HUES64 (cell line): ENCODE measurements around the gene DFFB.

Experiments
- H3K27ac ChIP-seq: 2 replicates; pipeline ENCODE4 v1.7.0; 2013; ENCODE audit warnings: low read depth, low read length, inconsistent platforms
- H3K27me3 ChIP-seq: 2 replicates; pipeline ENCODE4 v1.6.1; 2013; ENCODE audit warnings: mild to moderate bottlenecking, low read length; ENCODE audit not compliant: insufficient read depth
- H3K36me3 ChIP-seq: 2 replicates; pipeline ENCODE4 v1.6.1; 2013; ENCODE audit warnings: mild to moderate bottlenecking, low read length; ENCODE audit not compliant: insufficient read depth
- H3K4me1 ChIP-seq: 2 replicates; pipeline ENCODE4 v1.6.1; 2013; ENCODE audit warnings: mild to moderate bottlenecking, low read length, moderate library complexity; ENCODE audit not compliant: insufficient read depth
- H3K4me3 ChIP-seq: 2 replicates; pipeline ENCODE4 v1.5.1; 2013; ENCODE audit warnings: mild to moderate bottlenecking, low read length, moderate library complexity
- H3K9ac ChIP-seq: 2 replicates; pipeline ENCODE4 v1.6.1; 2013; ENCODE audit warnings: mild to moderate bottlenecking, low read depth, low read length
- H3K9me3 ChIP-seq: 2 replicates; pipeline ENCODE4 v1.6.1; 2013; ENCODE audit warnings: low read depth, low read length; ENCODE audit not compliant: insufficient read depth
- WGBS: fragments of 150-250, 120-280 bp; methylation state at CpG from one replicate; pipeline ENCODE4 v1.1.7; 2013; ENCODE audit warnings: missing lambda C conversion rate; 5-methylcytosine and 5-hydroxymethylcytosine counted together

The DFFB gene

DNA sequence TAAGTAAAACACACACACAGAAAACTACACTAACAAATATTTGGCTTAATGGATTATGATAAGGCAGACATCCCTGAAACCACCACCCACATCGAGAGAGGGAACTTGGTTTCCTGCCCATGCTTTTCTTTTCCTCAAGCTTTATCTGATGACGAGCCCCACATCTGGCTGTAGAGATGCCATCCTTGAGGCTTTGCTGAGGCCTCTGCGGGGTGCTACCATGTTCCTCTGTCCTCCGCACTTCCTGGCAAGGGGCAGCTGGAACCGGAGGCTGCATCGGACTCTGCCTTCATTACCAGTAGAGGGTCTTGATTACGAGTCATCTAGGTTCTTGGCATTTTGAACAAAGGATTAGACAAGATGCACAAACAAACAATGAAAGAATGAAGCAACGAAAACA is 64.5 kb downstream of the DFFB start:
- no peaks in the 10 kb centered on the region for H3K36me3 ChIP-seq
- H3K4me3 ChIP-seq, result no peak overlapping the region
- 88% methylated on average over 8 of the region's 8 CpGs for WGBS
- H3K27me3 ChIP-seq, result no peaks in the 10 kb centered on the region
- H3K4me1 ChIP-seq, result no peaks in the 10 kb centered on the region
- no peak overlapping the region for H3K9ac ChIP-seq
- H3K27ac ChIP-seq, result no peak overlapping the region
- H3K9me3 ChIP-seq, result no peaks in the 10 kb centered on the region

DNA sequence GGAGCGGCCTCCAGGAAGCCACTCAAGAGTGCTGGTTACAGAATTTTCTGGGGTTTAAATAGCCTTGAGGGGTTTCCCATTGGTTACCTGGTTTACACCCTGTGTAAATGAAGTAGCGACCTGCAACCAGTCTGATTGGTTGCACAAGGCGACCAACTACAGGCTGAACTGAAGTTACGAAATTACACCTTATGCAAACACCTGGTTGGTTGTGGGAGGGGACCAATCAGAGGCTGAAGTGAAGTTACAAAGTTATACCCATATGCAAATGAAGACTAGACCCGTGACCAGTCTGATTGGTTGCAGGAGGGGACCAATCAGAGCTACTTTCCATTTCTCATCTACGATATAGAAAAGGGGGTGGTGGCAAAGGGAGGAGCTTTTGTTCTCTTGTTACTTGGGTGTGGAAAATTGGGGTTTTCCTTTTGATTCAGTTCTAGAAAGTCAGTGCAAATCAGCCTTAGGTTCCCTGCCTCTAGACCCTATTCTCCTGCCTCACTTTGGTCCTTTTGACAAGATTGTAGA is 65.0 kb downstream of the DFFB start:
- Histone ChIP-seq H3K27ac (no peak overlapping the region), H3K9me3 (no peaks in the 10 kb centered on the region), H3K4me3 (no peak overlapping the region), H3K4me1 (no peaks in the 10 kb centered on the region), H3K9ac (no peak overlapping the region), H3K27me3 (no peaks in the 10 kb centered on the region), H3K36me3 (no peaks in the 10 kb centered on the region)
- WGBS, result 94% methylated on average over 4 of the region's 6 CpGs

DNA sequence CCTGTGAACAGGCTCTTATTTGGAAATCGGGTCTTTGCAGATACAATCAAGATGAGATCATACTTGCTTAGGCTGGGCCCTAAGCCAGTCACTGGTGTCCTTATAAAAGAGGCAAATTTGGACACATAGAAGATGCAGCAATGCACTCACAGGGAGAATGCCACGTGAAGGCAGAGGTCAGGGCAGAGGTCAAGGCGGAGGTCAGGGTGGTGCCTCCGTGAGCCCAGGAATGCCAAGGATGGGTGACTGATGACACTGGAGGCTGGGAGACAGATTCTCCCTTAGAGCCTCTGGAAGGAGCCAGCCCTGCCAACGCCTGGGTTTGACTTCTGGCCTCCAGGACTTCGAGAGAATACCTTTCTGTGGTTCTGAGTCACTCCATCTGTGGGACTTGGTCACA is 65.6 kb downstream of the DFFB start:
- H3K36me3 ChIP-seq, result no peaks in the 10 kb centered on the region
- H3K4me1 ChIP-seq, result no peaks in the 10 kb centered on the region
- no peak overlapping the region for H3K9ac ChIP-seq
- no peaks in the 10 kb centered on the region for H3K9me3 ChIP-seq
- WGBS, result 81% methylated on average over 6 of the region's 6 CpGs
- no peak overlapping the region for H3K27ac ChIP-seq
- H3K4me3 ChIP-seq, result no peak overlapping the region
- no peaks in the 10 kb centered on the region for H3K27me3 ChIP-seq

DNA sequence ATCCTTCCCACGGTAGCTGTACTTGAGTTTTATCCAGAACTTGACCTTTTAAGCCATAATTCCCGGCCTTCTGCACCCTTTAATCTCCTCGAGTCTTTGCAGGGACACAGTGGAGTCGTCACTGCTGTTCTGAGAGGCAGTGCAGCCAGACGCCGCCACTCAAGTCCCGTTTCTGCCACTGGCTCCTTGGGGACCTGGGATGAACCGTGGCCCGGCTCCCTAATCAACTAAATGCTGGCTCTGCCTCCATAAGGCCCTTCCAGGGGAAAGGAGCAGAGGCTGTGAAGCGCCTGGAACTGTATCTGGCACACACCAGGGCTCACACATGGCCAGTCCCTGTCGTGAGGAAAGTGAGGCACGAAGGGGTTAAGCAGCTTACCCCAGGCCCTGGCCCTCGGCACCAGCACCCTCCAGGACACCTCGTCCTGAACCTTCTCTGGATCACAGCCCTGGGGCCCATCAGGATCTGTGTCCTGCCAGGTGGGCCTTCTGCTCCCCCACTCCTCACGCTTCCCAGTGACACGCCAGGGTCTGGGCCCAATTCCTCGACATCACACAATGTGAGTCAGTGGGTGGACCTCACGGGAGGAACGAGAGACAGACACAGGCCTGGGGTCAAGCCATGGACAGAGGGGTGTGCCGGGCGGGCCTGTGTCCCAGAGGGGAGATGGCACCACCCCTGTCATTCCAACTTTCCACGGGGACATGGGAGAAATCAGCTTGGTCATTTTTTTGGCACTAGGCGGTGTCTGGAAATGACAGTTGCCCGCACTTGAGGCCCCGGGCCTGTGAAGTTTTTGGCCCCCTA is 66.3 kb downstream of the DFFB start:
- H3K27ac ChIP-seq, result no peak overlapping the region
- no peak overlapping the region for H3K9ac ChIP-seq
- WGBS, result 90% methylated on average over 25 of the region's 25 CpGs
- H3K27me3 ChIP-seq, result no peaks in the 10 kb centered on the region
- H3K9me3 ChIP-seq, result no peaks in the 10 kb centered on the region
- no peaks in the 10 kb centered on the region for H3K36me3 ChIP-seq
- no peak overlapping the region for H3K4me3 ChIP-seq
- H3K4me1 ChIP-seq, result no peaks in the 10 kb centered on the region

DNA sequence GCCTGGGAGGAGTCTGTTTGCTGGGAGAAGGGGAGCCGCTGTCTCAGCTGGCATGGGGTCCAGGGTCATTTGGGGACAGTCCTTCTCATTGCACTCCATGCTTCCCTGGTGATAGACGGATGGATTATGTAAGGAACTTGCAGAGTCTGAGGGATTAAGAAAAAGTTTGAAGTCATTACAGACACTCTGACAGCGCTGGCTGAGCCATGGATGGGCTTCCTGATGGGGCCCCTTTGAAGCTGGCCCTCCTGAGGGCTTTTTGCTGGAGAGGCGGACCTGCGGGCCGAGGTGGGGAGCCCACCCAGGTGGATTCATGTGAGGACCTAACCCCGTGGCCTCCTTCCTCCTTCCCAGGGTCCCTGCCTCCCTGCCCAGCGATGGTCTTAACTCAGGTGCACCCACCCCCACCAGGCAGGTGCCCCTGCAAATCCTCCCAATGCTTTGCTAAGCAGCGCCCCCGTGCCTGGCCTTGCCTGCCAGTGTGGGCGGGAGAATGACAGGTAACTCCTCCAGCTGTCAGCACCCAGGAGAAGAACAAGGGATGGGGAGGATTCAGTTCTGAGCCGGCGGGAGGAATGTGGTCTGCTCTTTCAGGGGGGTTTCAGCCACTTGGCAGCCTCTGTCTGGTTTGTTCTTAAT is 67.0 kb downstream of the DFFB start:
- Histone ChIP-seq H3K9ac (no peak overlapping the region), H3K9me3 (no peaks in the 10 kb centered on the region)
- 72% methylated on average over 13 of the region's 13 CpGs for WGBS

DNA sequence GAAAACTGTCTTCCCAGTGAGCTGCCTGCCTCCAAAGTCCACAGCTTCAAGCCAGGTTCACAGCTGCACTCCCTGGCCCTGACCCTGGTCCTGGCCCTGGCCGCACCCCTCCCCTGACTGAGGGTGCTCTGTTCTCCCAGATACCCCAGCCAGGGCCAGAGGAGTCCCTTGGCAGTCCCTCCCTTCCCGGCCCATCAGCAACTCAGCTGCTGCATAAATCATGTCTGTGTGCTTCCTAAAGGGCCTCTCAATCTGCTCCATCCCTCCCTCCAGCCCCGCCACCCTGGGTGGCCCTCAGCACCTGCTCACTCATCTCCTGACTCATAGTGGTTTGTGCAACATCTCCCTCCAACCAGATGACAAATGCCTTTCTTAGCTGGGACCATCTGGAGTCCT is 67.5 kb downstream of the DFFB start:
- Histone ChIP-seq H3K4me1 (no peaks in the 10 kb centered on the region), H3K9me3 (no peaks in the 10 kb centered on the region), H3K9ac (no peak overlapping the region), H3K36me3 (no peaks in the 10 kb centered on the region), H3K4me3 (no peak overlapping the region), H3K27ac (no peak overlapping the region), H3K27me3 (no peaks in the 10 kb centered on the region)
- 69% methylated on average over 3 of the region's 3 CpGs for WGBS

More for the DNA sequence above, 67.0 kb downstream of the DFFB start:
- no peak overlapping the region for H3K27ac ChIP-seq
- no peaks in the 10 kb centered on the region for H3K27me3 ChIP-seq
- no peak overlapping the region for H3K4me3 ChIP-seq
- no peaks in the 10 kb centered on the region for H3K4me1 ChIP-seq
- H3K36me3 ChIP-seq, result no peaks in the 10 kb centered on the region

DNA sequence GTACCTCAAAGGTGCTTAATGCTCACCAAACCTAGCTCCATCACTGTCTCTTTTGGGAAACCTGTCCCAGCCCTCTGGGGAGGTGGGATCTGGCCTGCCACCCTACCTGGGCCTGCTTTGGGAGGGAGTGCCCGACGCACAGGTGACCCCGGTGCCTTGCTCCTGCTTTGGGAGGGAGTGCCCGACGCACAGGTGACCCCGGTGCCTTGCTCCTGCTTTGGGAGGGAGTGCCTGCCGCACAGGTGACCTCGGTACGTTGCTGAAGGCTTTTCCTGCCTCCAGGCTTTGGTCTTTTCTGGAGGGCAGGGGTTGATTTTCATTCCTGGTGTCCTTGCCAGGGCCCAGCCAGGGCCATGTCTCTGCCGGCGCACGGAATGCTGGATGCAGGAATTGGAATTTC is 68.0 kb downstream of the DFFB start:
- no peaks in the 10 kb centered on the region for H3K27me3 ChIP-seq

DNA sequence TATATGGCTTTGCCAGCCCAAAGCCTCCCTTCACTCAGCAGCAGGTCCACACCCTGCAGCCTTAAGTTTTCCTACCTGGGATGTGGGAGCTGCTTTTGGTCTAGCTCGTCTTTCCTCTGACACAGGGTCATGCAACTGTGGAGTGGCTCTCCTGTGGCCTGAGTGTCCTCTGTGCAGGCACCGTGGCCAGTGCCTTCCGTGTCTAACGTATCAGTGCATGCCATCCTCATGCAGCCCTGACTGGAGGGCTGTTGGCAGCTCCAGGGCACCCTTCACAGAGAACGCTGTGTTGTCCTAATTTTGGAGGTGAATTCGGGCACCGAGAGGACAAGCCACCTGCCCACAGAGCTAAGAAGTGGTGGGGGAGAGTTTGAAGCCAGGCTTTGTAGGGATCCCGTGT is 68.5 kb downstream of the DFFB start:
- Histone ChIP-seq H3K9me3 (no peaks in the 10 kb centered on the region), H3K9ac (no peak overlapping the region), H3K27me3 (no peaks in the 10 kb centered on the region), H3K36me3 (no peaks in the 10 kb centered on the region), H3K4me1 (no peaks in the 10 kb centered on the region), H3K27ac (no peak overlapping the region), H3K4me3 (no peak overlapping the region)
- 90% methylated on average over 8 of the region's 8 CpGs for WGBS

More for the DNA sequence above, 68.0 kb downstream of the DFFB start:
- H3K4me3 ChIP-seq, result no peak overlapping the region
- no peak overlapping the region for H3K27ac ChIP-seq
- H3K9me3 ChIP-seq, result no peaks in the 10 kb centered on the region
- no peaks in the 10 kb centered on the region for H3K4me1 ChIP-seq
- no peak overlapping the region for H3K9ac ChIP-seq
- WGBS, result 89% methylated on average over 12 of the region's 12 CpGs
- no peaks in the 10 kb centered on the region for H3K36me3 ChIP-seq

DNA sequence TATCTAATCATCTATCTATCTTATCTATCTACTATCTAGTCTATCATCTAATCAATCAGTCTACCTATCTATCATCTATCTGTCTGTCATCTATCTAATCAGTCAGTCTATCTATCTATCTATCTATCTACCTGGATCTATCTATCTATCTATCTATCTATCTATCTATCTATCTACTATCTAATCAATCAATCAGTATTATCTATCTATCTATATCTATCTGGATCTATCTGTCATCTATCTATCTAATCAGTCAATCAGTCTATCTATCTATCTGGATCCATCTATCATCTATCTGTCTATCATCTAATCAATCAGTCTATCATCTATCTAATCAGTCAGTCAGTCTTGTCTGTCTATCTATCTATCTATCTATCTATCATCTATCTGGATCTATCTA is 69.7 kb downstream of the DFFB start:
- Histone ChIP-seq H3K27me3 (no peaks in the 10 kb centered on the region), H3K27ac (no peak overlapping the region), H3K9me3 (no peaks in the 10 kb centered on the region), H3K4me1 (no peaks in the 10 kb centered on the region), H3K9ac (no peak overlapping the region), H3K4me3 (no peak overlapping the region), H3K36me3 (no peaks in the 10 kb centered on the region)

DNA sequence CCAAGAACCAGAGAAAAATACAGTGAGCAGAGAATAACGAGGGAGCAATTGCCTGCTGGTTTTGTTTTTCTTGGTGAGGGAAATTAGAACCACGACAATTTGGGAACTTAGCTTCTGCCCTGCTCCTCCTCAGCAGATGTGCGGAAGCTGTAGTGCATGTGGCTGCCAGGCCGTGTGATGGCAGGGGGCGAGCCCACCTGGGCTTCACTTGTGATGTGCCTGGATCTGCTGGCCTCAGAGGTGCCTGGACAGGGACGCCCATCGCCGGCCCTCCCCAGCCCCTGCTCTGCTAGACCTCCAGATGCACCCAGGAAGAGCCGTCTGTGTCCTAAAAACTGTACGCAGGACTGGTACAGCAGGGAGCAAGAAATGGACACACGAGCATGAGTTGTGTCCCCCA is 71.3 kb downstream of the DFFB start:
- H3K27ac ChIP-seq, result no peak overlapping the region
- no peak overlapping the region for H3K4me3 ChIP-seq
- H3K4me1 ChIP-seq, result no peaks in the 10 kb centered on the region
- no peaks in the 10 kb centered on the region for H3K27me3 ChIP-seq
- 76% methylated on average over 11 of the region's 11 CpGs for WGBS
- H3K36me3 ChIP-seq, result no peaks in the 10 kb centered on the region
- no peaks in the 10 kb centered on the region for H3K9me3 ChIP-seq
- H3K9ac ChIP-seq, result no peak overlapping the region

DNA sequence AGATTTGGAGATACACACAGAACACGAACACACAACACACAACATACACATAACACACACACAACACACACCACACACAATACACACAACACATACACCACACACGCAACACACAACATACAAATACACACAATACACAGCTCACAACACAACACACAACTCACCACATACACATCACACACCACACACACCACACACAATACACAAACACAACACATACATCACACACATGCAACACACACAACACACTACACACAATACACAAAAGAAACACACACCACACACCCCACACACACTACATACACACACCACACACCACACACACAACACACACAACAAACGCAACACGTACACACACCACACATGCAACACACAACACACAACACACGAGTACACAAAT is 71.8 kb downstream of the DFFB start:
- no peaks in the 10 kb centered on the region for H3K9me3 ChIP-seq
- 52% methylated on average over 5 of the region's 5 CpGs for WGBS
- no peak overlapping the region for H3K9ac ChIP-seq
- H3K4me3 ChIP-seq, result no peak overlapping the region
- no peaks in the 10 kb centered on the region for H3K36me3 ChIP-seq
- H3K4me1 ChIP-seq, result no peaks in the 10 kb centered on the region
- H3K27ac ChIP-seq, result no peak overlapping the region
- H3K27me3 ChIP-seq, result no peaks in the 10 kb centered on the region
